Breast epithelium (tissue), 3 donors: ENCODE data around the gene SLC35B4.

Source experiments
- POLR2A ChIP-seq: fragments of 450-650 bp; IDR thresholded peaks from one replicate; pipeline ENCODE4 v1.6.1; 2016; ENCODE audit warnings: antibody characterized with exemption, mild to moderate bottlenecking, moderate library complexity
- POLR2AphosphoS5 ChIP-seq, 3 donors: sonication (generic); formaldehyde crosslinking; IDR thresholded peaks; one replicate each; pipeline ENCODE4 v1.6.1; 2017; ENCODE audit warnings: antibody characterized with exemption in 3 of 3
- TF ChIP-seq, protein P1 (sequence below), 3 donors: fragments of 450-650 bp; IDR thresholded peaks; one replicate each; pipeline ENCODE4 v1.5.1; 2016 to 2017; ENCODE audit warnings: antibody characterized with exemption in 3 of 3, mild to moderate bottlenecking in 3 of 3, moderate library complexity in 3 of 3

DNA sequence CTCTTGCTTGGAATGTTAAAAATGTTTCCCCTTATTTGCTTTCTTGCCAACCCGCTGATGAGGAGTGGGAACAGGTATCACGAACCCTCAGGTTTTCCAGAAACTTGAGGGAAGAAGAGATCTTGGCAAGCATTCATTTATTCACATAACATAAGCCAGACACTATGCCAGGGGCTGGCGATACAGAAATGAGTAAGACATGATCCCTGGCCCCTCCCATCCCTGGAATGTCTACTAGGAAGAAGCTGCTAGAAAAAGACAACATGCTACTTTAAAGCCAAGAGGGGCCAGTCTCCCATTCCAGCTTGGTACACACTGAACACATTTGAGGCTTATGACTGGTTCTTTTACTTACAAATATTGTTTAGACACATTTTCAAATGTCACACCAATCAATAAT lies 26.4 kb downstream of the SLC35B4 start:
- TF ChIP-seq, protein P1, sequence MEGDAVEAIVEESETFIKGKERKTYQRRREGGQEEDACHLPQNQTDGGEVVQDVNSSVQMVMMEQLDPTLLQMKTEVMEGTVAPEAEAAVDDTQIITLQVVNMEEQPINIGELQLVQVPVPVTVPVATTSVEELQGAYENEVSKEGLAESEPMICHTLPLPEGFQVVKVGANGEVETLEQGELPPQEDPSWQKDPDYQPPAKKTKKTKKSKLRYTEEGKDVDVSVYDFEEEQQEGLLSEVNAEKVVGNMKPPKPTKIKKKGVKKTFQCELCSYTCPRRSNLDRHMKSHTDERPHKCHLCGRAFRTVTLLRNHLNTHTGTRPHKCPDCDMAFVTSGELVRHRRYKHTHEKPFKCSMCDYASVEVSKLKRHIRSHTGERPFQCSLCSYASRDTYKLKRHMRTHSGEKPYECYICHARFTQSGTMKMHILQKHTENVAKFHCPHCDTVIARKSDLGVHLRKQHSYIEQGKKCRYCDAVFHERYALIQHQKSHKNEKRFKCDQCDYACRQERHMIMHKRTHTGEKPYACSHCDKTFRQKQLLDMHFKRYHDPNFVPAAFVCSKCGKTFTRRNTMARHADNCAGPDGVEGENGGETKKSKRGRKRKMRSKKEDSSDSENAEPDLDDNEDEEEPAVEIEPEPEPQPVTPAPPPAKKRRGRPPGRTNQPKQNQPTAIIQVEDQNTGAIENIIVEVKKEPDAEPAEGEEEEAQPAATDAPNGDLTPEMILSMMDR (IDR thresholded peaks at IDR 0.05) = no peak
- no peak for TF ChIP-seq POLR2A
- no peak for TF ChIP-seq POLR2AphosphoS5 (IDR thresholded peaks at IDR 0.05)
